ENCODE measurements around the gene ALDH3A1.

Gene ALDH3A1

GRCh38 chr17:19703828-19704613, 44.1 kb downstream of the ALDH3A1 start:
- no peak for DNase-seq (ENCODE audit: low read depth in 1 of 2, low spot score in 1 of 2)

DNA sequence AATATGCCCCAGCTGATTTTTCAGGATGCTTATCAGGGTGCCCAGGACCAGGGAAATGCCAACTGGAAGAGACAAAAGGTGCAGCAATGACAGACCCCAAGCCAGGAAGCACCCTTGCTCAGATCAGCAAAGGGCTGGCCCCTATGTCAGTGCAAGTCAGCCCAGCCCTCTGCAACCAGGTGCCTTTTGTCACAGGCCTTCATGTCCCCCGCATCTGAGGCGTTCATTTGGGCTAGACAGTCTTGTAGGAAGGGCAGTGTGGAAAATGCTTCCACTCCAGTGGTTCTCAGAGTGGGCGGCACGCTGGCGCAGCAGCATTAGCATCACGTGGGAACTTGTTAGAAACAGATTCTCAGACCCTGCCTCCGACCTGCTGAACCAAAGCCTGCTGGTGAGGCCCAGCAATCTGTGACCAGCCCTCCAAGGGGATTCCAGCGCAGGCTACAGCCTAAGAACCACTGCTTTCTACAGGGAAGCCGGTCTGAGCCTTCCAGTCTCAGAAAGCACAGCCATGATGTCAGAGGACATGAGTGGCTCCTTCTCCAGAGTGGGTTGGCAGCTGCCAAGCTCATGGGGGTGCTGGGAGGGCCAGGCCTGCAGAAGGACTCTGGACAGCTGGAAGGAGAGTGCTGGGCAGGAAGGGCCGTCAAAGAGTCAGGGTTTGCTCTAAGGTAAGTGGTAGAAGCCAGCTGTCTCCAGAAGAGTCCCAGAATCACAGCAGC, 44.8 kb downstream of the ALDH3A1 start:
- no peak for DNase-seq (ENCODE audit: low read depth in 1 of 2, low spot score in 1 of 2)

DNA sequence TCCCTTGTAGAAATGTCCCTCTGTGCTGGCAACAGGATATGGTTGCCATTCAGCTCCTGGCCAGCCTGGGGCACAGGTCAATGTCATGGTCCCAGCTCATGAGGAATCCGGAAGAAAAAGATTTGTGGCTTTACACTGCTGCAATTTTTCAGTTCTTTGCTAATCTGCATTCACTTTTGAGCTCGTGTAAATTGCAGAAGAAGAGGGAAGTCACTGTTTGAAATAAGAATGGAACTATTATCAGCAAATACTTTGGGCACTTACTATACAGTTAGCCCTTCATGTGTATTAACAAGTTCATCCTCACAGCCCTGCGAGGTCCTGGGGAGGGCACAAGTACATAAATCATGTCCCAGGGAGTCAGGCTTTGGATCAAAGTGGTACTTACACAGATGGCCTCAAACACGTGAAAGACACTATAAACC, 45.9 kb downstream of the ALDH3A1 start:
- no peak for DNase-seq (ENCODE audit: low read depth in 1 of 2, low spot score in 1 of 2)
